Hepatocyte (in vitro differentiated cells): ENCODE data around the gene RPSA.

Source experiments
- CTCF ChIP-seq: fragments of 200-600 bp; sonication (generic); IDR thresholded peaks from 2 replicates; pipeline ENCODE4 v1.5.1; 2016; ENCODE audit warnings: antibody characterized with exemption, mild to moderate bottlenecking; ENCODE audit not compliant: poor library complexity
- EZH2 ChIP-seq: fragments of 200-600 bp; sonication (generic); IDR thresholded peaks from 2 replicates; pipeline ENCODE4 v1.6.1; 2016; ENCODE audit warnings: antibody characterized with exemption, mild to moderate bottlenecking, borderline replicate concordance

GRCh38 chr3:39415983-39416382 is 9.5 kb downstream of the RPSA start:
- TF ChIP-seq EZH2 (no peak), CTCF (no peak)
